22Rv1 (cell line): ENCODE data around the gene PCDH9.

Experiments
- CTCF ChIP-seq: fragments of 450-650 bp; IDR thresholded peaks from 2 replicates; pipeline ENCODE4 v1.5.1; 2017; ENCODE audit warnings: mild to moderate bottlenecking
- ZFX ChIP-seq: fragments of 450-650 bp; IDR thresholded peaks from 2 replicates; pipeline ENCODE4 v1.6.1; 2017; ENCODE audit warnings: antibody characterized with exemption, borderline replicate concordance

- TF ChIP-seq CTCF = no peak
- no peak for TF ChIP-seq ZFX
Measured at GRCh38 chr13:67140006-67140405, 90.1 kb downstream of the PCDH9 start.
